ENCODE data around the gene FGF12. TPM values are rescaled to one million over a fixed set of nuclear protein-coding genes. Genes with fewer than 3 reads are reported as not detected.

The FGF12 gene
- total and polyA plus RNA-seq, 2 of the 13 experiments (the other 11 are each of a cell fraction or from before 2014, with no cell fraction given), result 0.07 TPM; not detected in 1

DNA sequence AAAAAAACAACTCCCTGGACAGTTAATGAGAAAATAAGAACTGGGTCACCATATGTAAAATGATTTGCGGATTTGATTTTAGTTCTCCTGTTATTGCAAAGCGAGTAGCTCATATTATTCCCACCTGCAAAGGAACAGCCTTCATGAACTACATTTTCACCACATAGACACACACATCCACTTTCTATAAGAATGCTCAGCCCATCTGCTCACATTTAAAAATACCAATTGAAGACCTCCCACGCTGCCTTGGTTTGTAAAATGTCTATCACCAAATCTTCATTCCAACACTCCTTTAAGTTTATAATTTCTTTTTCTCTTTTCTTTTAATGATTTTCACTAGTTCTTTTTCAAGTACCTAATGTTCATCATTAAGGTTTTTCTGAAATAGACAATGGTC lies 148.6 kb downstream of the FGF12 start (continued):
- no peak for TF ChIP-seq SRF (IDR thresholded peaks at IDR 0.05; ENCODE audit: low read depth, low read length)
- no peak for TF ChIP-seq ZNF781 (CRISPR knock-in tag; IDR thresholded peaks at IDR 0.05; ENCODE audit: borderline replicate concordance, not compliant biosample characterization)
- no peak for TF ChIP-seq TRIM24 (CRISPR knock-in tag; IDR thresholded peaks at IDR 0.05)

DNA sequence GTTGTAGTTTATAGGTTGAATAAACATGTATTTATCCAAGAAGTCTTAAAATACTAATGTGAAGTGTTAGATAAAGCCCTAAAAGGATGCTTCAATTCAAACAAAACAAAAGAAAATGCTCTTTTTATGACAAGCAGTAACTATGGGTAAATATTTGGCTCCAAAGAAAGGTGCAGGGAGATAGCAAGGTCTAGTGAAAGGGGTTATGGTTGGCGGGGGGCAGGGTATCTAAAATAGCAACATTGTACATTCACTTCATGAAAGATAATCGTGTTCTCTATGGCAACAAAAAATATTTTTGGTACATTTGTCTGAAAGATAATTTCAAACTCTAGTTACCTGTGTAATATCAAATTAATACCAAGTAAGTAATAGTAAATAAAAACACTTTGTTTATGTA lies 149.5 kb downstream of the FGF12 start:
- no peaks in the 10 kb centered on the region for H3K4me1 ChIP-seq (ENCODE audit: insufficient read depth, low read length)
- H3K9ac ChIP-seq (ENCODE audit: insufficient read depth, low read depth, low read length), result no peak overlapping the region
- intact Hi-C loops (cut with micrococcal nuclease; ENCODE audit: unreplicated experiment) (no loop called here), in situ Hi-C loops (cut with HindIII; ENCODE audit: extremely low pct_ligation_motif_present, low pct_unique_long_range_greater_than_20kb) (no loop called here)
- no peak for DNase-seq (ENCODE audit: low spot score)
- H3K27ac ChIP-seq (ENCODE audit: extremely low read length, insufficient read depth, low read length), result no peak overlapping the region
- no peak for ATAC-seq
- H3K4me3 ChIP-seq (replicated peaks in 1 of 3; ENCODE audit: insufficient read depth in 1 of 3, low read depth in 2 of 3, low read length in 3 of 3), result no peak overlapping the region
- no peak overlapping the region for H2AFZ ChIP-seq (ENCODE audit: low read length)
- H3K4me2 ChIP-seq (ENCODE audit: low read depth, low read length), result no peak overlapping the region
- H3K27me3 ChIP-seq (ENCODE audit: control insufficient read depth in 1 of 2, insufficient read depth in 2 of 2, low read length in 2 of 2), result no peaks in the 10 kb centered on the region
- ChIA-PET CTCF (ENCODE audit: low intra/inter-chr PET ratio, low total read pairs) (no interaction called here), POLR2A (no interaction called here)
- no peaks in the 10 kb centered on the region for H3K36me3 ChIP-seq (replicated peaks in 1 of 2; ENCODE audit: control insufficient read depth in 1 of 2, insufficient read depth in 2 of 2, low read length in 2 of 2)
- H4K20me1 ChIP-seq (ENCODE audit: insufficient read depth, low read length), result no peaks in the 10 kb centered on the region
- FAIRE-seq, result no peak
- no peaks in the 10 kb centered on the region for H3K9me3 ChIP-seq (ENCODE audit: low read length)
- H3K79me2 ChIP-seq (ENCODE audit: insufficient read depth, low read length), result no peaks in the 10 kb centered on the region
- no TSS peak for BruUV-seq (replicated peaks)
- 0% methylated on average over 2 of the region's 2 CpGs for WGBS (ENCODE audit: low lambda C conversion rate)
- TF ChIP-seq RFX1 (IDR thresholded peaks at IDR 0.05) (no peak), RORA (CRISPR knock-in tag; IDR thresholded peaks at IDR 0.05) (no peak), REL (CRISPR knock-in tag; conservative IDR thresholded peaks at IDR 0.05) (no peak), HOXA9 (CRISPR knock-in tag; IDR thresholded peaks at IDR 0.05; ENCODE audit: borderline replicate concordance) (no peak), ZNF207 (IDR thresholded peaks at IDR 0.05; ENCODE audit: borderline replicate concordance) (no peak), ZBTB42 (CRISPR knock-in tag; IDR thresholded peaks at IDR 0.05) (no peak), CCAR2 (optimal IDR thresholded peaks at IDR 0.05; ENCODE audit: low read depth, low read length) (no peak), GABPA (IDR thresholded peaks at IDR 0.05; ENCODE audit: low read depth, low read length) (no peak), GABPA (CRISPR knock-in tag; IDR thresholded peaks at IDR 0.05; ENCODE audit: low read depth) (no peak), ZNF292 (CRISPR knock-in tag; IDR thresholded peaks at IDR 0.05; ENCODE audit: borderline replicate concordance, low read depth) (no peak), TBX2 (CRISPR knock-in tag; IDR thresholded peaks at IDR 0.05; ENCODE audit: borderline replicate concordance) (no peak), ZNF253 (CRISPR knock-in tag; IDR thresholded peaks at IDR 0.05; ENCODE audit: borderline replicate concordance) (no peak), CBFB (CRISPR knock-in tag; IDR thresholded peaks at IDR 0.05) (no peak)
- TF ChIP-seq, protein P1, sequence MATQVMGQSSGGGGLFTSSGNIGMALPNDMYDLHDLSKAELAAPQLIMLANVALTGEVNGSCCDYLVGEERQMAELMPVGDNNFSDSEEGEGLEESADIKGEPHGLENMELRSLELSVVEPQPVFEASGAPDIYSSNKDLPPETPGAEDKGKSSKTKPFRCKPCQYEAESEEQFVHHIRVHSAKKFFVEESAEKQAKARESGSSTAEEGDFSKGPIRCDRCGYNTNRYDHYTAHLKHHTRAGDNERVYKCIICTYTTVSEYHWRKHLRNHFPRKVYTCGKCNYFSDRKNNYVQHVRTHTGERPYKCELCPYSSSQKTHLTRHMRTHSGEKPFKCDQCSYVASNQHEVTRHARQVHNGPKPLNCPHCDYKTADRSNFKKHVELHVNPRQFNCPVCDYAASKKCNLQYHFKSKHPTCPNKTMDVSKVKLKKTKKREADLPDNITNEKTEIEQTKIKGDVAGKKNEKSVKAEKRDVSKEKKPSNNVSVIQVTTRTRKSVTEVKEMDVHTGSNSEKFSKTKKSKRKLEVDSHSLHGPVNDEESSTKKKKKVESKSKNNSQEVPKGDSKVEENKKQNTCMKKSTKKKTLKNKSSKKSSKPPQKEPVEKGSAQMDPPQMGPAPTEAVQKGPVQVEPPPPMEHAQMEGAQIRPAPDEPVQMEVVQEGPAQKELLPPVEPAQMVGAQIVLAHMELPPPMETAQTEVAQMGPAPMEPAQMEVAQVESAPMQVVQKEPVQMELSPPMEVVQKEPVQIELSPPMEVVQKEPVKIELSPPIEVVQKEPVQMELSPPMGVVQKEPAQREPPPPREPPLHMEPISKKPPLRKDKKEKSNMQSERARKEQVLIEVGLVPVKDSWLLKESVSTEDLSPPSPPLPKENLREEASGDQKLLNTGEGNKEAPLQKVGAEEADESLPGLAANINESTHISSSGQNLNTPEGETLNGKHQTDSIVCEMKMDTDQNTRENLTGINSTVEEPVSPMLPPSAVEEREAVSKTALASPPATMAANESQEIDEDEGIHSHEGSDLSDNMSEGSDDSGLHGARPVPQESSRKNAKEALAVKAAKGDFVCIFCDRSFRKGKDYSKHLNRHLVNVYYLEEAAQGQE (IDR thresholded peaks at IDR 0.05; ENCODE audit: borderline replicate concordance in 1 of 2, low read depth in 1 of 2, low read length in 2 of 2), result no peak
- TF ChIP-seq, protein P2, sequence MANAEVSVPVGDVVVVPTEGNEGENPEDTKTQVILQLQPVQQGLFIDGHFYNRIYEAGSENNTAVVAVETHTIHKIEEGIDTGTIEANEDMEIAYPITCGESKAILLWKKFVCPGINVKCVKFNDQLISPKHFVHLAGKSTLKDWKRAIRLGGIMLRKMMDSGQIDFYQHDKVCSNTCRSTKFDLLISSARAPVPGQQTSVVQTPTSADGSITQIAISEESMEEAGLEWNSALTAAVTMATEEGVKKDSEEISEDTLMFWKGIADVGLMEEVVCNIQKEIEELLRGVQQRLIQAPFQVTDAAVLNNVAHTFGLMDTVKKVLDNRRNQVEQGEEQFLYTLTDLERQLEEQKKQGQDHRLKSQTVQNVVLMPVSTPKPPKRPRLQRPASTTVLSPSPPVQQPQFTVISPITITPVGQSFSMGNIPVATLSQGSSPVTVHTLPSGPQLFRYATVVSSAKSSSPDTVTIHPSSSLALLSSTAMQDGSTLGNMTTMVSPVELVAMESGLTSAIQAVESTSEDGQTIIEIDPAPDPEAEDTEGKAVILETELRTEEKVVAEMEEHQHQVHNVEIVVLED (CRISPR knock-in tag; IDR thresholded peaks at IDR 0.05; ENCODE audit: borderline replicate concordance), result no peak
- TF ChIP-seq, protein P3, sequence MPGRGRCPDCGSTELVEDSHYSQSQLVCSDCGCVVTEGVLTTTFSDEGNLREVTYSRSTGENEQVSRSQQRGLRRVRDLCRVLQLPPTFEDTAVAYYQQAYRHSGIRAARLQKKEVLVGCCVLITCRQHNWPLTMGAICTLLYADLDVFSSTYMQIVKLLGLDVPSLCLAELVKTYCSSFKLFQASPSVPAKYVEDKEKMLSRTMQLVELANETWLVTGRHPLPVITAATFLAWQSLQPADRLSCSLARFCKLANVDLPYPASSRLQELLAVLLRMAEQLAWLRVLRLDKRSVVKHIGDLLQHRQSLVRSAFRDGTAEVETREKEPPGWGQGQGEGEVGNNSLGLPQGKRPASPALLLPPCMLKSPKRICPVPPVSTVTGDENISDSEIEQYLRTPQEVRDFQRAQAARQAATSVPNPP (CRISPR knock-in tag; IDR thresholded peaks at IDR 0.05), result no peak

Data from HepG2 (cell line).